RWPE1 (cell line): ENCODE results near the gene OR51B5.
"Not testable (repeated sequence)": the region's sequence is repeated elsewhere in the genome, so short reads cannot be mapped to it uniquely, and the experiment has no call there.

Experiments used
- CTCF ChIA-PET: fragments of 350-600 bp; sonication (Branson Sonifier 250); formaldehyde crosslinking; extraction: SDS; loops from one replicate; lab custom pipeline; 2021; lab: Yijun Ruan, JAX
- POLR2A ChIA-PET: fragments of 400-600 bp; formaldehyde crosslinking; extraction: SDS; loops from one replicate; lab custom pipeline; 2020; ENCODE audit warnings: antibody characterized with exemption; ENCODE audit not compliant: low non-redundant PET; lab: Yijun Ruan, JAX
- DNase-seq: peaks from one replicate; pipeline ENCODE4 v3.0.0; 2012; ENCODE audit warnings: low spot score
- H3K27ac ChIP-seq: fragments of 450-650 bp; 2 replicates; pipeline ENCODE4 v1.5.1; 2017
- CTCF ChIP-seq: fragments of 450-650 bp; conservative IDR thresholded peaks from 2 replicates; pipeline ENCODE4 v1.5.1; 2017; ENCODE audit warnings: low read depth, mild to moderate bottlenecking

Gene OR51B5

GRCh38 chr11:5368502-5369043 lies 25.2 kb upstream of the OR51B5 start:
- CTCF ChIA-PET: no interaction called here
- no peak overlapping the region for H3K27ac ChIP-seq
- POLR2A ChIA-PET: no interaction called here
- TF ChIP-seq CTCF: no peak
- DNase-seq: no peak

GRCh38 chr11:5367448-5368074 lies 24.2 kb upstream of the OR51B5 start:
- ChIA-PET POLR2A (no interaction called here), CTCF (interaction anchor here (0.7 kb wide), 2 partner anchors 17 to 22 kb away, joined by 3 read pairs; no protein-coding TSS in a partner anchor)
- TF ChIP-seq CTCF: no peak
- no peak overlapping the region for H3K27ac ChIP-seq
- DNase-seq: no peak

GRCh38 chr11:5366856-5367255 lies 23.5 kb upstream of the OR51B5 start:
- no peak for DNase-seq
- POLR2A ChIA-PET: no interaction called here
- TF ChIP-seq CTCF: no peak
- CTCF ChIA-PET: no interaction called here
- no peak overlapping the region for H3K27ac ChIP-seq

- CTCF ChIA-PET, POLR2A ChIA-PET, DNase-seq, H3K27ac ChIP-seq: not testable (repeated sequence)
Measured at GRCh38 chr11:5366365-5366764, 23.0 kb upstream of the OR51B5 start.

- TF ChIP-seq CTCF: no peak
- ChIA-PET CTCF (interaction anchor here (0.5 kb wide), 1 partner anchor 15 kb away, joined by 3 read pairs; no protein-coding TSS in a partner anchor), POLR2A (no interaction called here)
- no peak for DNase-seq
- H3K27ac ChIP-seq: no peak overlapping the region
Measured at GRCh38 chr11:5364214-5364613, 20.9 kb upstream of the OR51B5 start.

- no peak overlapping the region for H3K27ac ChIP-seq
- ChIA-PET POLR2A (no interaction called here), CTCF (interaction anchor here (0.5 to 0.6 kb wide), 2 partner anchors 16 to 92 kb away, joined by 3 read pairs; no protein-coding TSS in a partner anchor)
- no peak for TF ChIP-seq CTCF
- DNase-seq: no peak
Measured at GRCh38 chr11:5363679-5364078, 20.4 kb upstream of the OR51B5 start.

GRCh38 chr11:5362017-5362625 lies 18.8 kb upstream of the OR51B5 start:
- no peak overlapping the region for H3K27ac ChIP-seq
- ChIA-PET POLR2A (no interaction called here), CTCF (no interaction called here)
- no peak for DNase-seq
- no peak for TF ChIP-seq CTCF

GRCh38 chr11:5356031-5356430 lies 12.7 kb upstream of the OR51B5 start:
- DNase-seq, CTCF ChIA-PET, POLR2A ChIA-PET: not testable (repeated sequence)

More at GRCh38 chr11:5356031-5356430, 12.7 kb upstream of the OR51B5 start:
- not testable (repeated sequence) for H3K27ac ChIP-seq
